ENCODE results near the gene CREBZF.

CREBZF gene

GRCh38 chr11:85643191-85643614 is 21.7 kb downstream of the CREBZF start (continued):
- TF ChIP-seq, protein P1, sequence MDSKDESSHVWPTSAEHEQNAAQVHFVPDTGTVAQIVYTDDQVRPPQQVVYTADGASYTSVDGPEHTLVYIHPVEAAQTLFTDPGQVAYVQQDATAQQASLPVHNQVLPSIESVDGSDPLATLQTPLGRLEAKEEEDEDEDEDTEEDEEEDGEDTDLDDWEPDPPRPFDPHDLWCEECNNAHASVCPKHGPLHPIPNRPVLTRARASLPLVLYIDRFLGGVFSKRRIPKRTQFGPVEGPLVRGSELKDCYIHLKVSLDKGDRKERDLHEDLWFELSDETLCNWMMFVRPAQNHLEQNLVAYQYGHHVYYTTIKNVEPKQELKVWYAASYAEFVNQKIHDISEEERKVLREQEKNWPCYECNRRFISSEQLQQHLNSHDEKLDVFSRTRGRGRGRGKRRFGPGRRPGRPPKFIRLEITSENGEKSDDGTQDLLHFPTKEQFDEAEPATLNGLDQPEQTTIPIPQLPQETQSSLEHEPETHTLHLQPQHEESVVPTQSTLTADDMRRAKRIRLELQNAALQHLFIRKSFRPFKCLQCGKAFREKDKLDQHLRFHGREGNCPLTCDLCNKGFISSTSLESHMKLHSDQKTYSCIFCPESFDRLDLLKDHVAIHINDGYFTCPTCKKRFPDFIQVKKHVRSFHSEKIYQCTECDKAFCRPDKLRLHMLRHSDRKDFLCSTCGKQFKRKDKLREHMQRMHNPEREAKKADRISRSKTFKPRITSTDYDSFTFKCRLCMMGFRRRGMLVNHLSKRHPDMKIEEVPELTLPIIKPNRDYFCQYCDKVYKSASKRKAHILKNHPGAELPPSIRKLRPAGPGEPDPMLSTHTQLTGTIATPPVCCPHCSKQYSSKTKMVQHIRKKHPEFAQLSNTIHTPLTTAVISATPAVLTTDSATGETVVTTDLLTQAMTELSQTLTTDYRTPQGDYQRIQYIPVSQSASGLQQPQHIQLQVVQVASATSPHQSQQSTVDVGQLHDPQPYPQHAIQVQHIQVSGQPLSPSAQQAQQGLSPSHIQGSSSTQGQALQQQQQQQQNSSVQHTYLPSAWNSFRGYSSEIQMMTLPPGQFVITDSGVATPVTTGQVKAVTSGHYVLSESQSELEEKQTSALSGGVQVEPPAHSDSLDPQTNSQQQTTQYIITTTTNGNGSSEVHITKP (tag by site-specific recombination; IDR thresholded peaks at IDR 0.05): peak; percentile 58

DNA sequence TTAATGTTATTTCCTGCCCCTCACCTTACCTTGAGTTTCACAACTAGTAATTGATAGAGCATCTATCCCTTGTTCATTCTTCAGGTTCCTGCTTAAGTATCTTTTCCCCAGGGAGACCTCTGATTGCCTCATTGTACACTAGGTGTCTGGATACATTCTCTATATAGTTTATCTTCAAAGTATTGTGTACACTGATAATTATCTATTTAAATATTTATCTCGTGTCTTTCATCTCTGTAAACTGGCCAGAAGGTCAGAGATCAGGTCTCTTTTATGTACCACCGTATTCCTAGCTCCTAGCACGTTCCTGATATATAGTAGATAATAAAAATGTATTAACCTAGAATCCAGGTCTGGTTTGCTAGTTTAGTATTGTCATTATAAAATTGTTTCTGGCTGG is 30.2 kb downstream of the CREBZF start:
- Histone ChIP-seq H3K36me3 (ENCODE audit: control insufficient read depth in 2 of 2, insufficient read depth in 1 of 2, low read length in 2 of 2) (peaks cover 9 to 52% of the 10 kb centered on the region in 2 experiments; a peak in 2 of 3 replicates), H3K27ac (ENCODE audit: extremely low read depth, low read depth, low read length) (no peak overlapping the region), H3K9me3 (ENCODE audit: control insufficient read depth, insufficient read depth, low read depth, low read length) (no peaks in the 10 kb centered on the region), H3K4me1 (ENCODE audit: control insufficient read depth, insufficient read depth, low read length) (no peaks in the 10 kb centered on the region), H3K4me3 (ENCODE audit: low read depth, low read length) (no peak overlapping the region)
- TF ChIP-seq PRDM2 (tag by site-specific recombination; IDR thresholded peaks at IDR 0.05; ENCODE audit: borderline replicate concordance) (no peak), KLF10 (tag by site-specific recombination; IDR thresholded peaks at IDR 0.05) (no peak), ZNF548 (tag by site-specific recombination; IDR thresholded peaks at IDR 0.05) (no peak), ZNF707 (tag by site-specific recombination; IDR thresholded peaks at IDR 0.05) (no peak), ZNF214 (tag by site-specific recombination; IDR thresholded peaks at IDR 0.05; ENCODE audit: borderline replicate concordance) (no peak), ZNF560 (tag by site-specific recombination; IDR thresholded peaks at IDR 0.05; ENCODE audit: borderline replicate concordance) (no peak), ZNF600 (tag by site-specific recombination; IDR thresholded peaks at IDR 0.05) (no peak), ZNF175 (tag by site-specific recombination; IDR thresholded peaks at IDR 0.05) (no peak), ZNF394 (tag by site-specific recombination; IDR thresholded peaks at IDR 0.05; ENCODE audit: borderline replicate concordance) (no peak), KLF9 (tag by site-specific recombination; IDR thresholded peaks at IDR 0.05; ENCODE audit: low read depth) (no peak), ZNF138 (tag by site-specific recombination; IDR thresholded peaks at IDR 0.05; ENCODE audit: borderline replicate concordance) (no peak), KLF8 (tag by site-specific recombination; IDR thresholded peaks at IDR 0.05) (no peak)
- TF ChIP-seq, protein P2, sequence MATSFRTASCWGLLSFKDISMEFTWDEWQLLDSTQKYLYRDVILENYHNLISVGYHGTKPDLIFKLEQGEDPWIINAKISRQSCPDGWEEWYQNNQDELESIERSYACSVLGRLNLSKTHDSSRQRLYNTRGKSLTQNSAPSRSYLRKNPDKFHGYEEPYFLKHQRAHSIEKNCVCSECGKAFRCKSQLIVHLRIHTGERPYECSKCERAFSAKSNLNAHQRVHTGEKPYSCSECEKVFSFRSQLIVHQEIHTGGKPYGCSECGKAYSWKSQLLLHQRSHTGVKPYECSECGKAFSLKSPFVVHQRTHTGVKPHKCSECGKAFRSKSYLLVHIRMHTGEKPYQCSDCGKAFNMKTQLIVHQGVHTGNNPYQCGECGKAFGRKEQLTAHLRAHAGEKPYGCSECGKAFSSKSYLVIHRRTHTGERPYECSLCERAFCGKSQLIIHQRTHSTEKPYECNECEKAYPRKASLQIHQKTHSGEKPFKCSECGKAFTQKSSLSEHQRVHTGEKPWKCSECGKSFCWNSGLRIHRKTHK (tag by site-specific recombination; IDR thresholded peaks at IDR 0.05): no peak
- ChIA-PET CTCF (no interaction called here), POLR2A (interaction anchor here (1.4 to 3.7 kb wide), 2 partner anchors 13 to 17 kb away, joined by 3 to 24 read pairs; partner anchors contain the start of gene TMEM126A)

Measured in HEK293 (cell line).